Activated CD4-positive, CD25-positive, alpha-beta regulatory T cell treated with anti-CD3 and anti-CD28 coated beads, Interleukin-2, amount 50 U/mL, for 16 hours (primary cell): ENCODE results near the gene PLIN5.

Experiments
- DNase-seq: peaks from one replicate; pipeline ENCODE4 v3.0.0-alpha.2; 2020; ENCODE audit warnings: low read depth, low spot score

Gene PLIN5

DNA sequence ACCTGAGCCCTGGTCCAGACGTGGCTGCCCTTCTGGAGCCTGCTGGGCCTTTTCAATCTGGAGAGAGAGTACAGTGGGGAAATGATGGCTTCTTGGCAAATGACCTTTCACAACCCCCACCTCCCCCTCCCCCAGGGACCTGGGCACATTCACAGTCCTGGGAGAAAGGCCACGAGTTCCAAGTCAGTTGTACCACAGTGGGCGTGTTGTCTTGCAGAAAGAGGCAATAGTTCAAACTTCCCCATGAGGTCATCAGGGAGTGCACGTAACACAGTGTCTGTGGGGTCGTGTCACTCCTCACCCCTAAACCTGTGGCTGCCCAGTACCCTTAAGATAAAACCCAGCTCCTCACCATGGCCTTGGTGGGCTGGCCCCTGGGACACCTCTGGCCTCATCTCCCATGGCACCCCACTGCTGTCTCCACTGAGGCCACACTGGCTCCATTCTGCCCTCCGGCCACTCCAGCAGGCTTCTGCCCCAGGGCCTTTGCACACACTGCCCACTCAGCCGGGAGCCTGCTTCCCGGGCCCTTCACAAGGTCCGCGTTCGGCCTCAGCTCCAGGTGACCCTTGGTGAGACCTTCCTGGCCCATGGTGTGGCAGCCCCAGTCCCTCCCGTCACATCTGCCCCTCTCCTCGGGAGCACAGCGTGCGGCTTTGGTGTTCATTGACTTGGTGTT lies 30.0 kb downstream of the PLIN5 start:
- DNase-seq: no peak

DNA sequence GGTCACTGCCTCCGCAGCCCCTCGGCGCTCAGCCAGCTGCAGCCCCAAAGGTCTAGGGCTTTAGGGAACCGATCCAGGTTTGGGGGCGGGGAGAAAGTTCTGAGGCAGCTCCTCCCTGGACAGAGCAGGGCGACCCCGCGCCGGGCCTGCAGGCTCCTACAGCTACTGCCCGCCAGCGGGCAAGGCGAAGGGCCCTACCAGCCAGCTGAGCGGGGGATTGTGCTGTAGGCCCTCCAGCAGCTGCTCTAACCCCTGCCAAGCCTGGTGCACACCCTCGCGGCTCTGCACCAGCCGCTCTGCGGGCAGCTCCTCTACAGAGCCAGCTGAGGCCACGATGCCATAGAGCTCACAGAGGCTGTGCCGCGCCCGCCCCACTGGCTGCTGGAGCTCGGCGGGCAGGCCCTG lies 30.7 kb downstream of the PLIN5 start:
- DNase-seq: no peak

DNA sequence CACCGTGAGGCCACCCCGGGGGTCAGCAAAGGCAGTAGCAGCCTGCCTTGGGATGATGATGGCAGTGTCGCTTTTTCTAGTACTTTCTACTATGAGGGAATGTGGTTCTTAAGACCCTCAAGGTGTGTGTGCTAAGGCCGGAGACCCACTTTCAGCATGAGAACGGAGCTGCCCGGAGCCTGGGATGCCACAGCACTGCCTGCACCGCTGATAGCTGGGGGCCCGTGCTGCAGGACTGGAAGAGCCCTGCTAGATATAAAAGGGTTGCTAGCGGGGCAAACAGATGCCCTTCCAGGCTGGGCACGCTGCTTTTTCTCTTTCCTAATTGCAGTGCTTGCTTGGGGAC lies 31.2 kb downstream of the PLIN5 start:
- no peak for DNase-seq

DNA sequence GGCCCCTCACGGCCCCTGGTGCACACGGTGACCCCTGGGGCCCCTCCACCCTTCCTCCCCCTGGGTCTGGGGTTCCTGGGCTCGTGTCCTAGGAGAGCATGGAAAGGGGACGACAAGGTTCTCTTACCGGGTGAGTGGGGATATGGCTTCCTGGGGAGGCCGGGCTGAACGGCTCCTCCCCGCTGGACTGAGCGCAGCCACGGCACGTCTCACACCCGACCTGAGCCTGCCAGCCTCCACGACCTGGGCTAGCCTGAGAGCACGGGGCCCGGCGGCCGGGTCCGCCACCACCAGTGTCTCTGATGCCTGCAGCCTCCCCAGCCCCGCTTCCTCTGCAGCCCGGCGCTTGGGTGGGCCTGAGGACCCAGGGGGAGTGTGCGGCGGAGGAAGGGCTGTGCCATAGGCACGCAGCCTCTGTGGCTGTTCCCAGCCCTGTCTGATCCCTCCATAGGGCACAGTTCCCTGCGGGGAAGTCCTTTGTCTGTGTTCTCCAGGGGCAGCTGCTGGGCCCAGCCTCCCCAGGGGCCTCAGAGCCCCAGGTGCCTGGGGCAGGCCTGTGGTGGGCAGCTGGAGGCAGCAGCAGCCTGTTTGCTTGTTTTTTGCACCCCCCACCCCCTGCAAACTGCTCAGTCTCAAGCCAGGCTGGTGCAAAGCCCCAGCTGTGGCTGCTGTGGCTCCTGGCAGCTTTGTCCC lies 31.7 kb downstream of the PLIN5 start:
- no peak for DNase-seq

DNA sequence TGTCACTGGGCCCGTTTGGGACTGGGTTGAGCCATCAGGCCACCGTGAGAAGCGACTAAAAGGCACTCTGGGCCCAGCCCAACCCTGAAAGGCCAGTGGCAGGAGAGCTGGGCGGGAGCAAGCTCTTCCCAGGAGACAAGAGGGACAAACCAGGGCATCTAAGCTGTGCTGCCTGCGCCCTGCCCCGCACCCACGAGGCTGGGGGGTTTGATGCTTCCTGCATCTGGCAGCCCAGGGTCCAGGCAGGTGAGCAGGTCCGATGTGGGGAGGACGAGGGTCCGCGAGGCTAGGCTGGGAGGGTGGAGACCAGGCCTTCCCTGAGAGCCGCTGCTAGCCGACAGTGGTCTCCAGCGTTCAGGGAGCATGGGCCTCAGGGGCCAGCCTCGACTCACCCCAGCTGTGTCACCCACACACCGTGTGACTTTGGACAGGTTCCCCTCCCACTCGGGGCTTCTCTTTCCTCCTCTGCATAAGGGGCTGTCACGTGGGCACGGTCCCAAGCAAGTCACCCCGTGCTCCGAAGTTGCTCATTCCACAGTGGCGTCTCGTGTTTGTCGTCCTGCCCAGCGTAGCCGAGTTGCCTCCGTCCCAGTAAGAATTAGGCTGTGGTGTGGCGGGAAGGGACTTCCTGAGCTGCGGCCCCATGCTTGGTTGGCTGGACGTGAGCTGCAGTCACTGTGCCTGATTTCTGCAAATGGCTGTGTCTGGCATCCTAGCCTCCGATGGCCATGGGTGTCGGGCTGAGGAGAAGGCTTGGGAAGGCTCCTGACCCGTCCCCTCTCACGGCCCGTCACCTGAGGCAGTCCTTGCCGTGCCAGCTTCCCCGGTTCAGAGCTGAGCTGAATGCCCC lies 32.5 kb downstream of the PLIN5 start:
- DNase-seq: no peak

DNA sequence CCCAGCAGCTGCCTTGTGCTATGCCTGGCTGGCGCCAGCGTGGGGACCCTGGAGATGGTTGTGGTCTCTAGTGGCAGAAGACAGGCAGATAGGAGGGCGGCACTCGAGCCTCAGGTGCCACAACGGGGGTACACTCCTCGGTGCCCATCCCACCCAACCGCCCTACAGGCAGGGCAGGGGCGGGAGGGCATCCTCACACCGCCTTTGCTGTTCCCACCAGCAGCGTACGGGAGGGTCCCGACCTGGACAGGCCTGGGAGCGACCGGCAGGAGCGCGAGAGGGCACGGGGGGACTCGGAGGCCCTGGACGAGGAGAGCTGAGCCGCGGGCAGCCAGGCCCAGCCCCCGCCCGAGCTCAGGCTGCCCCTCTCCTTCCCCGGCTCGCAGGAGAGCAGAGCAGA lies 33.3 kb downstream of the PLIN5 start:
- no peak for DNase-seq

DNA sequence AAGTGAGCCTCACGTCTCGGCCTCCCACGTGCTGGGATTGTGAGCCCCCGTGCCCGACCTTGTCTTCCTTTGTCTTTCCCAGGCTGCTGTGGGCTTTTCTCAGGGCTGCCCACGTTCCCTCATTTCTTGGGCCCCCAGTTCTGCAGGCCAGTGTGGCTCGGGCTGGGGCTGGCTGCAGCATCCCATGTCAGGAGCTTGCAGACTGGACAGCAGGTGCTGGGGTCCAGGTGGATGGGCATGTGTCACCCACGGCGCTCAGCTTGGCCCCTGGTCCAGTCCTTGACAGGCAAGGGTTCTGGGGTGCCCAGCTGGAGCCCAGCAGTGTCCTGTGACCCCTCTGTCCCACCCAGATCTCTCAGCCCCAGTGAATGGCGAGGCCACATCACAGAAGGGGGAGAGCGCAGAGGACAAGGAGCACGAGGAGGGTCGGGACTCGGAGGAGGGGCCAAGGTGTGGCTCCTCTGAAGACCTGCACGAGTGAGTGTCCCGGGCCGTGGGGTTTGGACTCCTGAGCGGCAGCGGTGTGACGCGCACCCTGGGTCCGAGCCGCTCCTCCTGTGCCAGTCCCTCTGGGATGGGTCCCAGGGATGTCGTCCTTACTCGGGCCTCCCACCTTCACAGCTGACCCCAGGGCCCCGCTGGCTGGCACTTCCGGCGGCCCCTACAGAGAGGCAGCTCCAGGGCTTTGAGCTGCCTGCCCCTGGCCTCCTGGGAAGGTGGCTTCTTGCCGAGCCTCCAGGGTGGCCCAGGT lies 34.0 kb downstream of the PLIN5 start:
- DNase-seq: no peak

DNA sequence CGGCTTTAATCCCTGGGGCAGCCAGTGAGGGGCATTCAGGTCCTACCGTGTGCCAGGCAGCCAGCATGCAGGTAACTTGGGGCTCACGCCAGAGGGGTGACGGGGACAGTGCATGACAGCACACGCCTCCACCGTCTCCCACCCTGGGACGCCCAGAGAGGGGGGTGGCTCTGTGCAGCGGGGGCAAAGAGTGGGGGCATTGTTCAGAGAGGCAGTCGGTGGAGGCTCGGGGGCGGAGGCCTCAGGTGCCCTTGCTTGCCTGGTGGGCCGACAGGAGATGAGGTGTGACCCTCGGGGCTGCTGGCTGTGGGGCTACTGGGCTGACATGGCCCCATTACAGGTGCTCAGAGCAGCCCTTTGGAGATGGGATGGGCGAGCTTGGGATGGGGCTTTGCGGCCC lies 35.2 kb downstream of the PLIN5 start:
- DNase-seq: no peak

DNA sequence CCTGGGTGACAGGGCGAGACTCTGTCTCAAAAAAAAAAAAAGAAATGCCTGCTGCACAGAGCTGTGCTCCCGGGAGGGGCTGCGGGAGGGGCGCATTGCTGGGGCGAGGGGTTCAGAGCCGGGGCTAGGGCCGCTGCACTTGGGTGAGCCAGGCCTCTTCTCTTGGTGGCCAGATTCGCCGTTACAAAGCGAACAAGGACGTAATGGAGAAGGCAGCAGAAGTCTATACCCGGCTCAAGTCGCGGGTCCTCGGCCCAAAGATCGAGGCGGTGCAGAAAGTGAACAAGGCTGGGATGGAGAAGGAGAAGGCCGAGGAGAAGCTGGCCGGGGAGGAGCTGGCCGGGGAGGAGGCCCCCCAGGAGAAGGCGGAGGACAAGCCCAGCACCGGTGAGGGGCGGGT lies 35.7 kb downstream of the PLIN5 start:
- DNase-seq: no peak

DNA sequence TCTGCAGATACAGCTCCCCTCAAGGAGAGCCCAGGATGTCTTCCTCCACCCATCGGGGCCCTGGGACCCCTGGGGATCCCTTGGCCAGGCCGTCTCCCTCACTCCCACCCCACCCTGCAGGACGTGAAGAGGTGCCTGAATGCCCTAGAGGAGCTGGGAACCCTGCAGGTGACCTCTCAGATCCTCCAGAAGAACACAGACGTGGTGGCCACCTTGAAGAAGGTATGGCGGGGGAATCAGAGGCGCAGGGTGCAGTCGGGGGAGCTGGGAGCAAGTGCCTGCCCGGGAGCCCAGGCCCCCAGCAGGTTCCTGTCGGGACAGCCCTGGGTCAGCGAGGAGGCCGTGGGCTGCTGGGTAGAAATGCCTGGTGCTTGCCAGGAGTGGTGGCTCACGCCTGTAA lies 36.3 kb downstream of the PLIN5 start:
- no peak for DNase-seq

DNA sequence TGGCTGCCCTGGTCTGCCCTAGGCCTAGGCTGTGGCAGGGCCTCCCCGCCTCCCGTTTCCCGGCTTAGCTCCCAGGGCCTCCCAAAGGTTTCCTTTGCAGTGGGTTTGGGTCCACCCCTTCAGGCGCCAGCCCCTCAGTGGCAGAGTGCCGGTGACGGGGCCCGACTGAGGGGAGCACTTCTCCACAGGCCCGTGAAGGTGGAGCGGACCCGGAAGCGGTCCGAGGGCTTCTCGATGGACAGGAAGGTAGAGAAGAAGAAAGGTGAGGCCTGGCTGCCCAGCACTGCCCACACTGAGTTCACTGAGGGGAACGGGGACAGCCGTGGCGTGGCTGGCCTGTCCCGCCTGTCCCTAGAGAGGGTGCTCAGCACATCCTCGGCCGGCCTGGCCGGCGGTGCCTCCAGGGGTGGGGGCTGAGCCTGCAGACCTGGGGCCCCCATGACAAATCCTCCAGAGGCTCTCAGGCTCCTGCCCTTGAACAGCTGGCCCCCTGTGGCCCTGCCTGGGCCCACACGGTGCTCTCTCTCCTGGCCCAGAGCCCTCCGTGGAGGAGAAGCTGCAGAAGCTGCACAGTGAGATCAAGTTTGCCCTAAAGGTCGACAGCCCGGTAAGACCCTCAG lies 37.1 kb downstream of the PLIN5 start:
- DNase-seq: no peak

DNA sequence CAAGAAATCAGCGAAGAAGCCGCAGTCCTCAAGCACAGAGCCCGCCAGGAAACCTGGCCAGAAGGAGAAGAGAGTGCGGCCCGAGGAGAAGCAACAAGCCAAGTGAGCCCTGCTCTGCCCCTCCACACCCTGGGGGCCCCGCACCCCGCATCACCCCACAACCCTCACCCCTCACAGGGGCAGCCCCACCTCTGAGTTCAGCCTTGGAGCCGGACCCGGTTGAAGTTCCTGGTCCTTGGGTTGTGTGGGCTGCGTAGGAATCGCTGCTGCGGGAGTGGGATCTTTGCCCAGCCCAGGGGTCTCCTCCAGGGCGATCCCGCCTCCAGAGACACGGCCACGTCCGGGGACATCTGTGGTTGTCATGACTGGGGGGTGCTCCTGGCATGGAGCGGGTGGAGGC lies 38.7 kb downstream of the PLIN5 start:
- DNase-seq: no peak

DNA sequence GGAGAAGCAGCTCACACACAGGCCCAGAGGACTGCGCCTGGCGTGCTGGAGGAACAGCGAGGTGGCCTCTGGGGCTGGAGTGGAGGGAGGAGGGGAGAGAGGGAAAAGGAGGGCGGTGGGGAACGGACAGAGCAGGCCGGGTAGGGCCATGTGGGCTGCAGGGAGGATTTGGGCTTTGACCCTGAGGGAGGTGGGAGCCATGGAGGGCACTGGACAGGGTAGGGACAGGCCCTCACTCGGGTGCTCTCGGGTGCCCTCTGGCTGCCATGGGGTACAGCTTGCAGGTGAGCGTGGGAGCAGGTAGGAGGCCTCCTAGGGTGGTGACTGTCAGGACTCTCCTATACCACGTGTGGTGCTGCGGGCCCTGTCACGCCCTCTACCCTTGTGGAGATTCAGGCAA lies 39.6 kb downstream of the PLIN5 start:
- DNase-seq: no peak

DNA sequence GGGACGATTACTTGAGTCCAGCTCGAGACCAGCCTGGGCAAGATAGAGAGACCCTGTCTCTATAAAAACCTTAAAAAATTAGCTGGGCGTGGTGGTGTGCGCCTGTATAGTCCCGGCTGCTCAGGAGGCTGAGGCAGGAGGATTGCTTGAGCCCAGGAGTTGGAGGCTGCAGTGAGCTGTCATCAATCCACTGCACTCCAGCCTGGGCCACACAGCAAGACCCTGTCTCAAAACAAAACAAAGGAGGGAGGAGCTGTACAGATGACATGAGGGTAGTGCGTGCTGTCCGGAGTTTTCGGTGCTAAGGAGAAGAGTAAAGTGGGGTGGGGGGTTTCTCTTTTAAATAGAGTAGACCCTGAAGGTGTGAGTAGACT lies 40.3 kb downstream of the PLIN5 start:
- DNase-seq: no peak

DNA sequence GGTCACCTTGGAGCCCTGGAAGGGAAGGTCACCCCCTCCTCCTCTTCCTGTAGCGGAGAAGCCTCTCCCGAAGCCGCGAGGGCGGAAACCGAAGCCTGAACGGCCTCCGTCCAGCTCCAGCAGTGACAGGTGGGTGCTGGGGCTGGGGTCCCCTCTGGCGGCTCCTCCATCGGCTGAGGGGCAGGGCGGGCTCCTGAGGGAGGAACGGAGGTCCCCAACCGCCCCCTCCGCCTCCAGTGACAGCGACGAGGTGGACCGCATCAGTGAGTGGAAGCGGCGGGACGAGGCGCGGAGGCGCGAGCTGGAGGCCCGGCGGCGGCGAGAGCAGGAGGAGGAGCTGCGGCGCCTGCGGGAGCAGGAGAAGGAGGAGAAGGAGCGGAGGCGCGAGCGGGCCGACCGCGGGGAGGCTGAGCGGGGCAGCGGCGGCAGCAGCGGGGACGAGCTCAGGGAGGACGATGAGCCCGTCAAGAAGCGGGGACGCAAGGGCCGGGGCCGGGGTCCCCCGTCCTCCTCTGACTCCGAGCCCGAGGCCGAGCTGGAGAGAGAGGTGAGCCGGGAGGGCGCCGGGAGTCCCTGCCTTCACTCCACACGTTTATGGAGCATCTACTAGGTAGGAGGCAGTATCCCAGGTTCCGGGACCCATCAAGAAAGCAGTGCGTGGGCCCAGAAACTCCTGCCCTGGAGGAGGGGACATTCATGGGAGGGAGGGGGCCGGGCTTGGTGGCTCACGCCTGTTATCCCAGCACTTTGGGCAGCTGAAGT lies 40.9 kb downstream of the PLIN5 start:
- DNase-seq: no peak

DNA sequence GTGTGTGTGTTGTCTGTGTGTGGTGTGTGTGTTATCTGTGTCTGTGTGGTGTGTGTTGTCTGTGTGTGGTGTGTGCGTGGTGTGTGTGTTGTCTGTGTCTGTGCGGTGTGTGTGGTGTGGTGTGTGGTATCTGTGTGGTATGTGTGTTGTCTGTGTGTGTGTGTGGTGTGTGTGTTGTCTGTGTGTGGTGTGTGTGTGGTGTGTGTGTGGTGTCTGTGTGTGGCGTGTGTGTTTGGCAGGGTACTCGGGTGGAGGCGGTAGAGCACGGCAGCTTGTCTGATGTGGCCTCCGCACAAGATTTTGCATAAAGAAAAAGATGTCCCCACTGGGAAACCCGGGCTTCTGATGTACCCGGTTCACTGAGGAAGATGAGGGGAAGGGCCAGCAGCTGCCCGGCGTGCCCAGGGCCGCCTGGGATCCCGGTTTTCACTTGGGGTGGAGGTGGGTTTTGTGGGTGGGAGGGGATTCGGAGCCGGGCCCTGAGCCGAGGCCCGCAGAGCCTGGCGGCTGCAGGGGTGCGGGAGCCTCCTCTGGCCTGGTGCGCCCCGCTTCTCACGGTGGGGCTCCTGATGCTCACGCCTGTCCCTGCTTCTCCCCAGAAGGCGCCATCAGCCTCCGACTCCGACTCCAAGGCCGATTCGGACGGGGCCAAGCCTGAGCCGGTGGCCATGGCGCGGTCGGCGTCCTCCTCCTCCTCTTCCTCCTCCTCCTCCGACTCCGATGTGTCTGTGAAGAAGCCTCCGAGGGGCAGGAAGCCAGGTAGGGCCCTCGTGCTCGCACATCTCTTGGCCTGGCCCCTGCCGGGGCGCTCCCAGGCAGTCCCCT lies 41.7 kb downstream of the PLIN5 start:
- no peak for DNase-seq

DNA sequence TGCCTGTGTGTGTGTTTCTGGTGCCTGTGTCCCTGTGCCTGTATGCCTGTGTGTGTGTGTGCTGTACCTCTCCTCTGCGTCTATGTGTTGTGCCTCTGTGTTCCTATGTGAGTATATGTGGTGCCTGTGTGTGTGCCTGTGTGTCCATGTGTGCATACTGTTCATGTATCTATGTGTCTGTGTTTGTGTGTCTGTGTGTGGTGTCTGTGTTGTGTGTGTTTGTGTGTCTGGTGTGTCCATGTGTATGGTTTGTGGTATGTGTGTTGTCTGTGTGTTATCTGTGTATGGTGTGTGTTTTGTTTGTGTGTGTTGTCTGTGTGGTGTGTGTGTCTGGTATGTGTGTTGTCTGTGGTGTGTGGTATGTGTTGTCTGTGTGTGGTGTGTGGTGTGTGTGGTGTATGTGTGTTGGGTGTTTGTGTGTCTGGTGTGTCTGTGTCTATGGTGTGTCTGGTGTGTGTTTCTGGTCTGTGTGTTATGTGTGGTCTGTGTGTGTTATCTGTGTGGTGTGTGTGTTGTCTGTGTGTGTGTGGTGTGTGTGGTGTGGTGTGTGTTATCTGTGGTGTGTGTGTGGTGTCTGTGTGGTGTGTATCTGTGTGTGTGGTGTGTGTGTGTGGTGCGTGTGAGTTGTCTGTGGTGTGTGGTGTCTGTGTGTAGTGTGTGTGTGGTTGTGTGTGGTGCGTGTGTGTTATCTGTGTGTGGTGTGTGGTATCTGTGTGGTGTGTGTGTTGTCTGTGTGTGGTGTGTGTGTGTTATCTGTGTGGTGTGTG lies 42.5 kb downstream of the PLIN5 start:
- DNase-seq: no peak

DNA sequence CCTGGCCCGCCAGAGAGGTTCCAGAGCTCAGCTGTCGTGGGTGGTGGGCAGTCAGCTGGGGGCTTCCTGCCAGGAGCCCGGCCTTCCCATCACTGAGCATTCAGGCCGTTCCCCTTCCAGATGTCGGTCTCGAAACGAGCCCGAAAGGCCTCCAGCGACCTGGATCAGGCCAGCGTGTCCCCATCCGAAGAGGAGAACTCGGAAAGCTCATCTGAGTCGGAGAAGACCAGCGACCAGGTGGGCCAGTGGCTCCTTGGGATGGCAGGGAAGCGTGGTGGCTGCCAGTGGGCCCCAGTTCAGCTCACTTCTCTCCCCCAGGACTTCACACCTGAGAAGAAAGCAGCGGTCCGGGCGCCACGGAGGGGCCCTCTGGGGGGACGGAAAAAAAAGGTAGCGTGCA lies 43.6 kb downstream of the PLIN5 start:
- DNase-seq: no peak

DNA sequence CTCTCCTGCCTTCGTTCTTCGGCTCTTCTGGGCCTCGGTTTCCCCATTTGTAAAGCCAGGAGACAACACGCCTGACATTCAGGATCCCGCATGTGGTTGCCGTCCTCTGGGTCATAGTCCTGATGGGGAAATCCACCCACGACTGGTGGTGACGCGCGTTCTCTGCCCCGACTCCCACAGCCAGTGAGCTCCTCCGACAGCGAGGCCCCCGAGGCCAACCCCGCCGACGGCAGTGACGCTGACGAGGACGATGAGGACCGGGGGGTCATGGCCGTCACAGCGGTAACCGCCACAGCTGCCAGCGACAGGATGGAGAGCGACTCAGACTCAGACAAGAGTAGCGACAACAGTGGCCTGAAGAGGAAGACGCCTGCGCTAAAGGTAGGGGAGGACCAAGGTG lies 46.5 kb downstream of the PLIN5 start:
- DNase-seq: no peak
